ENCODE data around the gene KCNJ10. TPM values are rescaled to one million over a fixed set of nuclear protein-coding genes. Genes with fewer than 3 reads are reported as not detected.

Gene KCNJ10
- polyA plus RNA-seq, 6 donors from 2014 or later = not detected

- Mint-ChIP-seq H3K36me3 (peaks cover 0 to 11% of the 10 kb centered on the region in 2 donors), H3K27me3 (no peaks in the 10 kb centered on the region), H3K27ac (peak overlapping the region in 5 of 6 donors; percentile 19 to 82 (median 44)), H3K9me3 (no peaks in the 10 kb centered on the region), H3K4me3 (peak overlapping the region; percentile 23 to 93 (median 90)), H3K4me1 (peaks cover 44 to 65% (median 50%) of the 10 kb centered on the region in 3 donors)
- ATAC-seq (ENCODE audit: low read depth in 2 of 2) (no peak), DNase-seq (no peak)
These were observed 26.5 kb upstream of the KCNJ10 start for GRCh38 chr1:160096274-160097116.

GRCh38 chr1:160095382-160096105 lies 25.6 kb upstream of the KCNJ10 start:
- Mint-ChIP-seq H3K27ac (peak overlapping the region in 3 of 6 donors; percentile 19 to 44 (median 39)), H3K36me3 (peaks cover 0 to 17% of the 10 kb centered on the region in 2 donors), H3K9me3 (no peaks in the 10 kb centered on the region), H3K4me1 (peaks cover 38 to 55% (median 46%) of the 10 kb centered on the region in 3 donors), H3K4me3 (peak overlapping the region in 7 of 8 donors; percentile 25 to 90 (median 53)), H3K27me3 (no peaks in the 10 kb centered on the region)
- DNase-seq (no peak), ATAC-seq (ENCODE audit: low read depth in 2 of 2) (no peak)

GRCh38 chr1:160094806-160095205 lies 24.8 kb upstream of the KCNJ10 start:
- H3K4me3 Mint-ChIP-seq = no peak overlapping the region
- no peaks in the 10 kb centered on the region for H3K9me3 Mint-ChIP-seq
- H3K4me1 Mint-ChIP-seq = peaks cover 41 to 49% (median 45%) of the 10 kb centered on the region in 3 donors
- peaks cover 0 to 19% of the 10 kb centered on the region in 2 donors for H3K36me3 Mint-ChIP-seq
- DNase-seq (no peak), ATAC-seq (ENCODE audit: low read depth in 2 of 2) (no peak)
- no peaks in the 10 kb centered on the region for H3K27me3 Mint-ChIP-seq
- H3K27ac Mint-ChIP-seq = no peak overlapping the region

GRCh38 chr1:160094291-160094625 lies 24.3 kb upstream of the KCNJ10 start:
- Mint-ChIP-seq H3K27me3 (no peaks in the 10 kb centered on the region), H3K9me3 (no peaks in the 10 kb centered on the region), H3K4me3 (peak overlapping the region in 1 of 8 donors; percentile 9), H3K4me1 (peaks cover 38 to 44% (median 40%) of the 10 kb centered on the region in 3 donors), H3K36me3 (peaks cover 0 to 21% of the 10 kb centered on the region in 2 donors), H3K27ac (no peak overlapping the region)
- no peak for ATAC-seq (ENCODE audit: low read depth in 2 of 2)
- no peak for DNase-seq

- no peak for ATAC-seq (ENCODE audit: low read depth in 2 of 2)
- Mint-ChIP-seq H3K27me3 (no peaks in the 10 kb centered on the region), H3K36me3 (peaks cover 0 to 26% of the 10 kb centered on the region in 2 donors), H3K4me1 (peaks cover 36 to 42% (median 40%) of the 10 kb centered on the region in 3 donors), H3K9me3 (no peaks in the 10 kb centered on the region), H3K27ac (no peak overlapping the region), H3K4me3 (peak overlapping the region in 1 of 8 donors; percentile 9)
- DNase-seq = no peak
These were observed 23.8 kb upstream of the KCNJ10 start for GRCh38 chr1:160093624-160094290.

- no peak for DNase-seq
- H3K9me3 Mint-ChIP-seq = no peaks in the 10 kb centered on the region
- H3K36me3 Mint-ChIP-seq = peaks cover 0 to 33% of the 10 kb centered on the region in 2 donors
- H3K4me3 Mint-ChIP-seq = no peak overlapping the region
- no peak for ATAC-seq (ENCODE audit: low read depth in 2 of 2)
- no peaks in the 10 kb centered on the region for H3K27me3 Mint-ChIP-seq
- H3K27ac Mint-ChIP-seq = no peak overlapping the region
- H3K4me1 Mint-ChIP-seq = peaks cover 35 to 48% (median 43%) of the 10 kb centered on the region in 3 donors
These were observed 23.1 kb upstream of the KCNJ10 start for GRCh38 chr1:160093069-160093395.

- H3K27ac Mint-ChIP-seq = no peak overlapping the region
- H3K4me1 Mint-ChIP-seq = peaks cover 30 to 43% (median 38%) of the 10 kb centered on the region in 3 donors
- no peaks in the 10 kb centered on the region for H3K9me3 Mint-ChIP-seq
- H3K36me3 Mint-ChIP-seq = peaks cover 0 to 34% of the 10 kb centered on the region in 2 donors
- DNase-seq (no peak), ATAC-seq (ENCODE audit: low read depth in 2 of 2) (no peak)
- H3K27me3 Mint-ChIP-seq = no peaks in the 10 kb centered on the region
- H3K4me3 Mint-ChIP-seq = no peak overlapping the region
These were observed 22.6 kb upstream of the KCNJ10 start for GRCh38 chr1:160092366-160093068.

- H3K27ac Mint-ChIP-seq = no peak overlapping the region
- H3K36me3 Mint-ChIP-seq = peaks cover 0 to 34% of the 10 kb centered on the region in 2 donors
- no peaks in the 10 kb centered on the region for H3K27me3 Mint-ChIP-seq
- ATAC-seq (ENCODE audit: low read depth in 2 of 2) (no peak), DNase-seq (no peak)
- H3K4me1 Mint-ChIP-seq = peaks cover 22 to 36% (median 30%) of the 10 kb centered on the region in 3 donors
- no peaks in the 10 kb centered on the region for H3K9me3 Mint-ChIP-seq
- no peak overlapping the region for H3K4me3 Mint-ChIP-seq
These were observed 21.8 kb upstream of the KCNJ10 start for GRCh38 chr1:160091666-160092223.

- peaks cover 16 to 33% (median 24%) of the 10 kb centered on the region in 3 donors for H3K4me1 Mint-ChIP-seq
These were observed 20.8 kb upstream of the KCNJ10 start for GRCh38 chr1:160090760-160091159.

GRCh38 chr1:160089883-160090282 lies 19.9 kb upstream of the KCNJ10 start:
- Mint-ChIP-seq H3K36me3 (peaks cover 0 to 34% of the 10 kb centered on the region in 2 donors), H3K4me1 (peaks cover 20 to 32% (median 22%) of the 10 kb centered on the region in 3 donors), H3K27me3 (no peaks in the 10 kb centered on the region), H3K27ac (no peak overlapping the region), H3K4me3 (no peak overlapping the region), H3K9me3 (no peaks in the 10 kb centered on the region)
- ATAC-seq (ENCODE audit: low read depth in 2 of 2) (no peak), DNase-seq (no peak)

More at GRCh38 chr1:160090760-160091159, 20.8 kb upstream of the KCNJ10 start:
- DNase-seq = no peak
- no peak overlapping the region for H3K4me3 Mint-ChIP-seq
- H3K36me3 Mint-ChIP-seq = peaks cover 0 to 34% of the 10 kb centered on the region in 2 donors
- no peaks in the 10 kb centered on the region for H3K9me3 Mint-ChIP-seq
- H3K27me3 Mint-ChIP-seq = no peaks in the 10 kb centered on the region
- ATAC-seq (ENCODE audit: low read depth in 2 of 2) = no peak
- peak overlapping the region in 1 of 6 donors; percentile 28 for H3K27ac Mint-ChIP-seq

- Mint-ChIP-seq H3K4me1 (peaks cover 22 to 29% (median 24%) of the 10 kb centered on the region in 3 donors), H3K36me3 (peaks cover 0 to 30% of the 10 kb centered on the region in 2 donors), H3K9me3 (no peaks in the 10 kb centered on the region), H3K27me3 (peaks cover 10 to 13% (median 11%) of the 10 kb centered on the region in 3 donors), H3K4me3 (no peak overlapping the region), H3K27ac (peak overlapping the region in 2 of 6 donors; percentile 28 to 86)
- ATAC-seq (ENCODE audit: low read depth in 2 of 2) (no peak), DNase-seq (no peak)
These were observed 17.2 kb upstream of the KCNJ10 start for GRCh38 chr1:160087118-160087662.

GRCh38 chr1:160086456-160086892 lies 16.5 kb upstream of the KCNJ10 start:
- peaks cover 22 to 29% (median 24%) of the 10 kb centered on the region in 3 donors for H3K4me1 Mint-ChIP-seq
- DNase-seq (no peak), ATAC-seq (ENCODE audit: low read depth in 2 of 2) (no peak)
- H3K36me3 Mint-ChIP-seq = peaks cover 0 to 23% of the 10 kb centered on the region in 2 donors
- no peak overlapping the region for H3K4me3 Mint-ChIP-seq
- peak overlapping the region in 2 of 6 donors; percentile 71 to 78 for H3K27ac Mint-ChIP-seq
- peaks cover 17 to 20% (median 18%) of the 10 kb centered on the region in 3 donors for H3K27me3 Mint-ChIP-seq
- no peaks in the 10 kb centered on the region for H3K9me3 Mint-ChIP-seq

Measured in naive B cell (primary cell).